Breast epithelium (tissue), 3 donors: Measurements from ENCODE around the gene ASAP3.

Source experiments
- POLR2A ChIP-seq: fragments of 450-650 bp; IDR thresholded peaks from one replicate; pipeline ENCODE4 v1.6.1; 2016; ENCODE audit warnings: antibody characterized with exemption, mild to moderate bottlenecking, moderate library complexity
- POLR2AphosphoS5 ChIP-seq, 3 donors: sonication (generic); formaldehyde crosslinking; IDR thresholded peaks; one replicate each; pipeline ENCODE4 v1.6.1; 2017; ENCODE audit warnings: antibody characterized with exemption in 3 of 3
- TF ChIP-seq, protein P1 (sequence below), 3 donors: fragments of 450-650 bp; IDR thresholded peaks; one replicate each; pipeline ENCODE4 v1.5.1; 2016 to 2017; ENCODE audit warnings: antibody characterized with exemption in 3 of 3, mild to moderate bottlenecking in 3 of 3, moderate library complexity in 3 of 3

DNA sequence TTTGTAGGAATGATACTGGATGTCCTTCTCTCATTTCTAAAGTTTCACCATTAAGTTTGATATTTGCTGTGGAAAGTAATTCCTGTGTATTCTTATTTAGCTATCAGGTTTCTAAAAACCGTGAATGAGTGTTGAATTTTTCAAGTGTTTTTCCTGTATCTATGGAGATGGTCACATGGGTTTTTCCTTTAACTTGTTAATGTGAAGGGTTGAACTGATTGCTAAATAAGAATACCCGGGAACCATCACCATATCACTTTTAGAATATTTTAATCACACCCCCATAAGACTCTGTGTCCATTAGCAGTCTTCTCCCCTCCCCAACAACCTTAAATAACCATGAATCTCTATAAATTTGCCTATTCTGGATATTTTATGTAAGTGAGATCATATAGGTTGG is 16.5 kb upstream of the ASAP3 start:
- TF ChIP-seq POLR2A = no peak
- TF ChIP-seq POLR2AphosphoS5 (IDR thresholded peaks at IDR 0.05) = no peak
- TF ChIP-seq, protein P1, sequence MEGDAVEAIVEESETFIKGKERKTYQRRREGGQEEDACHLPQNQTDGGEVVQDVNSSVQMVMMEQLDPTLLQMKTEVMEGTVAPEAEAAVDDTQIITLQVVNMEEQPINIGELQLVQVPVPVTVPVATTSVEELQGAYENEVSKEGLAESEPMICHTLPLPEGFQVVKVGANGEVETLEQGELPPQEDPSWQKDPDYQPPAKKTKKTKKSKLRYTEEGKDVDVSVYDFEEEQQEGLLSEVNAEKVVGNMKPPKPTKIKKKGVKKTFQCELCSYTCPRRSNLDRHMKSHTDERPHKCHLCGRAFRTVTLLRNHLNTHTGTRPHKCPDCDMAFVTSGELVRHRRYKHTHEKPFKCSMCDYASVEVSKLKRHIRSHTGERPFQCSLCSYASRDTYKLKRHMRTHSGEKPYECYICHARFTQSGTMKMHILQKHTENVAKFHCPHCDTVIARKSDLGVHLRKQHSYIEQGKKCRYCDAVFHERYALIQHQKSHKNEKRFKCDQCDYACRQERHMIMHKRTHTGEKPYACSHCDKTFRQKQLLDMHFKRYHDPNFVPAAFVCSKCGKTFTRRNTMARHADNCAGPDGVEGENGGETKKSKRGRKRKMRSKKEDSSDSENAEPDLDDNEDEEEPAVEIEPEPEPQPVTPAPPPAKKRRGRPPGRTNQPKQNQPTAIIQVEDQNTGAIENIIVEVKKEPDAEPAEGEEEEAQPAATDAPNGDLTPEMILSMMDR (IDR thresholded peaks at IDR 0.05) = no peak
